Measurements from ENCODE around the gene C1QTNF6. TPM values are rescaled to one million over a fixed set of nuclear protein-coding genes. Genes with fewer than 3 reads are reported as not detected.

Gene C1QTNF6
- total and polyA plus RNA-seq, 2 of the 8 experiments (the other 6 are each of a cell fraction or from before 2014, with no cell fraction given): 3.1 to 6.5 TPM

DNA sequence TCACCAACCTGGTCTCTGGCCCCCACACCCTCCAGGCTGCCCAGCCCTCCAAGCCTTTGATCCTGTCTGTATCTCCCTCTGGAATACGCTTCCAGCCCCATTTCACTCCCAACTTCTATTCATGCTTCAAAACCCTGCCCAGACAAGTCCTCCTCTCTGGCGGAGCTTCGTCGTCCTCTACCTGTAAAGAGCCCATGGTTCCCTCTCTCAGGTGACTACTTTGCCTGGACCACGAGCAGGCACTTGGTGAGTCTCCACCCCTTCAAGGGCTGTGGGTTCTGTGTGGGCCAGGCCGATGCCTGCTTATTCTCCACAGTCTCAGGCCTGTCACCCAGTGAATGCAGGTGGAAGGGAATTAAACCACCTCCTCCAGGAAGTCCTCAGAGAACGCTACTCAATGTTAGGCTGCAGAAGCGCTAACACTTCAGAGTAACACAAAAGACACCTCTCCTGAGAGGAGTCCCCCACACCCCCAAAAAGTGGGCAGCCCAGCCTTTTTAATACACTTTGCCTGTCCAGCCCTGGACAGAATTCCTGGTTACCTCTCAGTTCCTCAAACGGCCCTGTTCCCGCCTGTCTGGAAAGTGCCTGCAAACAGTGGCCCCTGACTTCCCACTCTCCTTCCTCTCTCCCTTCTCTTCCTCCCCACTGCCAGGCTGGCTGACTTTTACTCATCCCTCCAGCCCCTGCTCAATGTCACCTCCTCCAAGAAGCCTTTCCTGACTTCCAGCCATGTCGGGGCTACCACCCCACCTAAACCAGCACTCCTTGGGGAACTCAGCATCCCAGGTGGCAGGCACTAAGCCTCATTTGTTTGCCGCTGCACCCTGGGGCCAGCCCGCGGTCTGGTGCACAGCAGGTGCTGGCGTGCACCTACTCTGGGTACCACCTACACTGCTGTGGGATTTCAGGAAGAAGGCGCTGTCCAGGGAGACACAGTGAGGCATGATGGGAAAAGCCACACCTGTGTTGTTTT is 47.0 kb upstream of the C1QTNF6 start:
- Histone ChIP-seq H2BK20ac (ENCODE audit: low read length) (no peak overlapping the region), H3K9ac (replicated peaks in 1 of 4; ENCODE audit: extremely low read depth in 1 of 4, low read depth in 3 of 4, low read length in 3 of 4) (no peak overlapping the region), H3K14ac (ENCODE audit: insufficient read length) (no peak overlapping the region), H4K20me1 (replicated peaks in 1 of 2; ENCODE audit: control insufficient read depth in 1 of 2, insufficient read depth in 2 of 2, low read length in 2 of 2) (no peaks in the 10 kb centered on the region), H3K18ac (ENCODE audit: extremely low read depth, low read length) (no peak overlapping the region), H4K91ac (replicated peaks; ENCODE audit: insufficient read length, low read length) (no peak overlapping the region), H3K23me2 (ENCODE audit: low read depth, low read length) (no peaks in the 10 kb centered on the region), H3K36me3 (ENCODE audit: control insufficient read depth in 2 of 4, insufficient read depth in 4 of 4, low read length in 3 of 4) (no peaks in the 10 kb centered on the region), H3K4ac (replicated peaks; ENCODE audit: insufficient read length, low read depth, low read length) (no peak overlapping the region), H3K56ac (replicated peaks; ENCODE audit: insufficient read length, low read depth, low read length) (no peak overlapping the region), H2BK15ac (ENCODE audit: low read length) (0 out of 2 replicates have a peak overlapping the region, but pooled peaks have one; percentile 46), H2BK5ac (ENCODE audit: low read depth, low read length) (peak overlapping the region; percentile 44; the same call in 1 of the 2 replicates), H3K79me1 (ENCODE audit: low read depth, low read length) (no peaks in the 10 kb centered on the region), H3K4me3 (ENCODE audit: extremely low read depth in 1 of 4, insufficient read depth in 2 of 4, low read depth in 3 of 4, low read length in 4 of 4) (no peak overlapping the region), H3K4me2 (ENCODE audit: insufficient read depth in 1 of 2, low read depth in 2 of 2, low read length in 2 of 2) (no peak overlapping the region), H3K4me1 (replicated peaks in 1 of 4; ENCODE audit: control insufficient read depth in 3 of 4, insufficient read depth in 4 of 4, low read length in 3 of 4) (peaks cover 0 to 6% (median 1%) of the 10 kb centered on the region in 4 experiments; a peak in 2 of 7 replicates), H2AK5ac (ENCODE audit: low read depth, low read length) (no peak overlapping the region), H4K5ac (ENCODE audit: insufficient read length, low read depth, low read length) (no peak overlapping the region), H3K27ac (ENCODE audit: low read depth, low read length) (no peak overlapping the region), H4K8ac (ENCODE audit: extremely low read depth, insufficient read depth, low read length) (no peak overlapping the region), H2BK120ac (replicated peaks; ENCODE audit: low read depth, low read length) (no peak overlapping the region), H3K27me3 (replicated peaks in 1 of 4; ENCODE audit: control insufficient read depth in 3 of 4, extremely low read depth in 1 of 4, insufficient read depth in 3 of 4, low read length in 3 of 4) (no peaks in the 10 kb centered on the region), H2AFZ (ENCODE audit: low read length) (no peak overlapping the region), H3K79me2 (ENCODE audit: control insufficient read depth in 1 of 2, insufficient read depth in 2 of 2, low read length in 2 of 2) (no peaks in the 10 kb centered on the region), H2BK12ac (ENCODE audit: low read depth, low read length) (no peak overlapping the region), H3K9me3 (ENCODE audit: insufficient read depth in 2 of 2, low read depth in 1 of 2, low read length in 1 of 2) (no peaks in the 10 kb centered on the region), H3K23ac (ENCODE audit: insufficient read length) (no peak overlapping the region)
- no peak for FAIRE-seq
- no peak for TF ChIP-seq SAP30 (IDR thresholded peaks at IDR 0.05; ENCODE audit: insufficient read depth, insufficient replicate concordance, low read length)
- TF ChIP-seq POLR2AphosphoS5 (IDR thresholded peaks at IDR 0.05; ENCODE audit: low read depth, low read length): no peak
- TF ChIP-seq SP2 (IDR thresholded peaks at IDR 0.05; ENCODE audit: low read length): no peak
- DNase-seq (ENCODE audit: low read depth in 1 of 2, low spot score in 2 of 2): no peak
- POLR2A ChIA-PET (ENCODE audit: partially characterized antibody): no interaction called here
- WGBS, 2 experiments (ENCODE audit: extremely low coverage in 1 of 2, insufficient coverage in 1 of 2, insufficient read length in 1 of 2, insufficient replicate concordance in 2 of 2, low coverage in 1 of 2, low lambda C conversion rate in 2 of 2, missing lambda C conversion rate in 1 of 2): 89% methylated on average over 16 of the region's 16 CpGs; no CpG with 5 or more reads in 1 of the 2 experiments
- CTCF ChIA-PET (ENCODE audit: partially characterized antibody): interaction anchor here (1.0 to 2.1 kb wide), 3 partner anchors 10 to 298 kb away, joined by 3 to 10 read pairs (median 4); no protein-coding TSS in a partner anchor

All from H1 (cell line).